ENCODE measurements around the gene CACNA2D2. TPM values are rescaled to one million over a fixed set of nuclear protein-coding genes. Genes with fewer than 3 reads are reported as not detected.

The CACNA2D2 gene
- total RNA-seq, 1 experiment from 2014 or later = 22.0 TPM

DNA sequence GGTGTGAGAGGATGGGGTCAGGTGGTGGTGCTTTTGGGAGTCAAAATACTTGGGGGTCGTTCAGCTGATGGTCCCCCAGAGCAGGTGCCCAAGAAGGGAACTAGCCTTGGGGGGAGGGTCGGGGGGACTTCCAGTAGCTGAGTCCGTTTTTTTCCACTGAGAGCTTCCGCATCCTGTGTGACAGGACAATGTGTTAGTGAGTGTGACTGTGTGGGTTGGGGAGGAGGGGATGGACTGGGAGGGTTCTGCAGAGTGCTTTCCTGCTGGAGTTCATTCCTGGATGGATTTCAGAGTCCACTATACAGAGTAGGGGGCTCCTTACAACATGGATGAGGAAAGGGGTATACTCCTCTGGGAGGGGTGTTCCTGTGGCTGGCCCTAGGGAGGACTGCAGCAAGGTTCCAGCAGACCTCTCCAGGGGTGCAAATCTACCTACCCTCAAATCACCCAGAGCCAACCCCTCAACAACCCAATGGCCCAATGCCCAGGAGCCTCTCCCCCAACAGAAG, 180.3 kb downstream of the CACNA2D2 start:
- Mint-ChIP-seq H3K4me3 (peak overlapping the region; percentile 88), H3K4me1 (peaks cover 42% of the 10 kb centered on the region), H3K9me3 (no peaks in the 10 kb centered on the region), H3K27ac (peak overlapping the region; percentile 60; the same call in 1 of the 2 replicates), H3K36me3 (peaks cover 26% of the 10 kb centered on the region), H3K27me3 (ENCODE audit: low read depth) (no peaks in the 10 kb centered on the region)
- TF ChIP-seq CREM (CRISPR knock-in tag; IDR thresholded peaks at IDR 0.05) (no peak), ZNF263 (CRISPR knock-in tag; IDR thresholded peaks at IDR 0.05; ENCODE audit: low read depth) (no peak), NR1H2 (CRISPR knock-in tag; IDR thresholded peaks at IDR 0.05) (no peak), RELA (CRISPR knock-in tag; IDR thresholded peaks at IDR 0.05; ENCODE audit: borderline replicate concordance) (no peak), ATF1 (CRISPR knock-in tag; IDR thresholded peaks at IDR 0.05) (no peak)
- TF ChIP-seq, protein P1, sequence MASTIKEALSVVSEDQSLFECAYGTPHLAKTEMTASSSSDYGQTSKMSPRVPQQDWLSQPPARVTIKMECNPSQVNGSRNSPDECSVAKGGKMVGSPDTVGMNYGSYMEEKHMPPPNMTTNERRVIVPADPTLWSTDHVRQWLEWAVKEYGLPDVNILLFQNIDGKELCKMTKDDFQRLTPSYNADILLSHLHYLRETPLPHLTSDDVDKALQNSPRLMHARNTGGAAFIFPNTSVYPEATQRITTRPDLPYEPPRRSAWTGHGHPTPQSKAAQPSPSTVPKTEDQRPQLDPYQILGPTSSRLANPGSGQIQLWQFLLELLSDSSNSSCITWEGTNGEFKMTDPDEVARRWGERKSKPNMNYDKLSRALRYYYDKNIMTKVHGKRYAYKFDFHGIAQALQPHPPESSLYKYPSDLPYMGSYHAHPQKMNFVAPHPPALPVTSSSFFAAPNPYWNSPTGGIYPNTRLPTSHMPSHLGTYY (CRISPR knock-in tag; IDR thresholded peaks at IDR 0.05) = no peak
- TF ChIP-seq, protein P2, sequence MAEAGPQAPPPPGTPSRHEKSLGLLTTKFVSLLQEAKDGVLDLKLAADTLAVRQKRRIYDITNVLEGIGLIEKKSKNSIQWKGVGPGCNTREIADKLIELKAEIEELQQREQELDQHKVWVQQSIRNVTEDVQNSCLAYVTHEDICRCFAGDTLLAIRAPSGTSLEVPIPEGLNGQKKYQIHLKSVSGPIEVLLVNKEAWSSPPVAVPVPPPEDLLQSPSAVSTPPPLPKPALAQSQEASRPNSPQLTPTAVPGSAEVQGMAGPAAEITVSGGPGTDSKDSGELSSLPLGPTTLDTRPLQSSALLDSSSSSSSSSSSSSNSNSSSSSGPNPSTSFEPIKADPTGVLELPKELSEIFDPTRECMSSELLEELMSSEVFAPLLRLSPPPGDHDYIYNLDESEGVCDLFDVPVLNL (CRISPR knock-in tag; IDR thresholded peaks at IDR 0.05; ENCODE audit: borderline replicate concordance, low read depth) = no peak
- TF ChIP-seq, protein P3, sequence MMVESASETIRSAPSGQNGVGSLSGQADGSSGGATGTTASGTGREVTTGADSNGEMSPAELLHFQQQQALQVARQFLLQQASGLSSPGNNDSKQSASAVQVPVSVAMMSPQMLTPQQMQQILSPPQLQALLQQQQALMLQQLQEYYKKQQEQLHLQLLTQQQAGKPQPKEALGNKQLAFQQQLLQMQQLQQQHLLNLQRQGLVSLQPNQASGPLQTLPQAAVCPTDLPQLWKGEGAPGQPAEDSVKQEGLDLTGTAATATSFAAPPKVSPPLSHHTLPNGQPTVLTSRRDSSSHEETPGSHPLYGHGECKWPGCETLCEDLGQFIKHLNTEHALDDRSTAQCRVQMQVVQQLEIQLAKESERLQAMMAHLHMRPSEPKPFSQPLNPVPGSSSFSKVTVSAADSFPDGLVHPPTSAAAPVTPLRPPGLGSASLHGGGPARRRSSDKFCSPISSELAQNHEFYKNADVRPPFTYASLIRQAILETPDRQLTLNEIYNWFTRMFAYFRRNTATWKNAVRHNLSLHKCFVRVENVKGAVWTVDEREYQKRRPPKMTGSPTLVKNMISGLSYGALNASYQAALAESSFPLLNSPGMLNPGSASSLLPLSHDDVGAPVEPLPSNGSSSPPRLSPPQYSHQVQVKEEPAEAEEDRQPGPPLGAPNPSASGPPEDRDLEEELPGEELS (CRISPR knock-in tag; IDR thresholded peaks at IDR 0.05) = no peak
- DNase-seq (ENCODE audit: low spot score) = no peak
- ATAC-seq = no peak
- POLR2A ChIA-PET = interaction anchor here (2.0 kb wide), 1 partner anchor 14 kb away, joined by 8 read pairs; no protein-coding TSS in a partner anchor
- CTCF ChIA-PET = interaction anchor here (0.8 to 5.5 kb wide), 12 partner anchors 14 to 132 kb away, joined by 3 to 95 read pairs (median 6); partner anchors contain the start of genes GNAT1, HYAL1, HYAL3 and IFRD2

DNA sequence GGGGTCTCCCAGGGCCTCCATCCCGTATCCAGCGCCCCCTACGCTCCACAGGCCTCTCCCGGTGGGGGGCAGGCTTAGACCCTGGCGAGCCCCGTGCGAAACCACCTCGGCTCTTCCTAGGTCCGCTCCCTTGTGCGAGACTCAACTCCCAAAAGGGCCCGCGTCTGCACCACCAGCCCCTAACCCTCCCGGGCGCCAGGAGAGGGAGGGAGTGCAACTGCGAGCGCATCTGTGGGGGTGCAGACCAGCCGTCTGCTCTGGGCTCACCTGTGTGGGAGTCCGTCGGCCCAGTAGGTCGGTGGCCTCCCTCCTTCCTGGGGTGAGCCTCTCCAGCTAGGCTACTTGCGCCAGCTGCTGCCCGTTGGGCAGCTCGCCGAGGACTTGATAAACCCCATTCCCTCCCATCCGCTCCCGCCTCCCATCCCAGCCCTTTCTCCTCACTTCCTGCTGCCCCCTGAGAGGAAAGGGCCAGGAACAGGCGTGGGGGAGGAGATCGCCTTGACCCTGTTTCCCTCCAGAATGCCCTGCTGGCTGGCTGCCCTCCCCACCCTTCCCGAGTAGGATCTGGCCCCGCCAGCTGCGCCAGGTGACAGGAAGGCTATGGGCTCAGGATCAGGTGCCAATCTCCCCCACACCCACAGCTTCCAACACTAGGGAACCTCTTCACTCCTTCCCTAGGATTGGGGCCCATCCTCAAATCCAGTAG, 180.9 kb downstream of the CACNA2D2 start, which contains the start of gene HYAL2:
HYAL2 (minus strand) TSS at position 360 of the 706 bp plus-strand sequence. CDS start 2,256 bp downstream, outside the sequence.
- Mint-ChIP-seq H3K4me3 (peak within 1 kb of the TSS; percentile 88), H3K27ac (peak within 1 kb of the TSS; percentile 97), H3K9me3 (no peaks in the 10 kb centered on the region), H3K4me1 (peaks cover 42% of the 10 kb centered on the region), H3K36me3 (peaks cover 28% of the 10 kb centered on the region), H3K27me3 (ENCODE audit: low read depth) (no peaks in the 10 kb centered on the region)
- DNase-seq (ENCODE audit: low spot score) (peak; percentile 65), ATAC-seq (peak; percentile 6)
- CTCF ChIA-PET = interaction anchor here (0.8 to 5.5 kb wide), 16 partner anchors 14 to 131 kb away, joined by 3 to 95 read pairs (median 6); partner anchors contain the start of genes CYB561D2, GNAT1, HYAL1 and HYAL3
- POLR2A ChIA-PET = interaction anchor here (1.5 to 2.0 kb wide), 2 partner anchors 15 to 23 kb away, joined by 5 to 8 read pairs; partner anchors contain the start of genes HYAL3 and NAA80
- TF ChIP-seq ZNF232 (CRISPR knock-in tag; IDR thresholded peaks at IDR 0.05) (no peak), SP1 (CRISPR knock-in tag; conservative IDR thresholded peaks at IDR 0.05) (0 out of 2 replicates have a peak, but pooled peaks have one; percentile 43), ZBTB21 (CRISPR knock-in tag; IDR thresholded peaks at IDR 0.05; ENCODE audit: borderline replicate concordance) (peak; percentile 22; the same call in 1 of the 2 replicates), SMAD3 (CRISPR knock-in tag; IDR thresholded peaks at IDR 0.05; ENCODE audit: borderline replicate concordance) (no peak), ETV6 (CRISPR knock-in tag; IDR thresholded peaks at IDR 0.05) (peak; percentile 85; the same call in 1 of the 2 replicates), CBFB (CRISPR knock-in tag; IDR thresholded peaks at IDR 0.05; ENCODE audit: low read depth) (0 out of 2 replicates have a peak, but pooled peaks have one; percentile 3), RORB (CRISPR knock-in tag; IDR thresholded peaks at IDR 0.05) (no peak), KAT7 (CRISPR knock-in tag; IDR thresholded peaks at IDR 0.05; ENCODE audit: borderline replicate concordance) (peak; percentile 70; the same call in 1 of the 2 replicates), ELF4 (CRISPR knock-in tag; IDR thresholded peaks at IDR 0.05; ENCODE audit: low read depth) (no peak), TEAD1 (CRISPR knock-in tag; IDR thresholded peaks at IDR 0.05) (no peak)
- TF ChIP-seq, protein P4, sequence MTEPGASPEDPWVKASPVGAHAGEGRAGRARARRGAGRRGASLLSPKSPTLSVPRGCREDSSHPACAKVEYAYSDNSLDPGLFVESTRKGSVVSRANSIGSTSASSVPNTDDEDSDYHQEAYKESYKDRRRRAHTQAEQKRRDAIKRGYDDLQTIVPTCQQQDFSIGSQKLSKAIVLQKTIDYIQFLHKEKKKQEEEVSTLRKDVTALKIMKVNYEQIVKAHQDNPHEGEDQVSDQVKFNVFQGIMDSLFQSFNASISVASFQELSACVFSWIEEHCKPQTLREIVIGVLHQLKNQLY (CRISPR knock-in tag; IDR thresholded peaks at IDR 0.05) = no peak
- TF ChIP-seq, protein P5, sequence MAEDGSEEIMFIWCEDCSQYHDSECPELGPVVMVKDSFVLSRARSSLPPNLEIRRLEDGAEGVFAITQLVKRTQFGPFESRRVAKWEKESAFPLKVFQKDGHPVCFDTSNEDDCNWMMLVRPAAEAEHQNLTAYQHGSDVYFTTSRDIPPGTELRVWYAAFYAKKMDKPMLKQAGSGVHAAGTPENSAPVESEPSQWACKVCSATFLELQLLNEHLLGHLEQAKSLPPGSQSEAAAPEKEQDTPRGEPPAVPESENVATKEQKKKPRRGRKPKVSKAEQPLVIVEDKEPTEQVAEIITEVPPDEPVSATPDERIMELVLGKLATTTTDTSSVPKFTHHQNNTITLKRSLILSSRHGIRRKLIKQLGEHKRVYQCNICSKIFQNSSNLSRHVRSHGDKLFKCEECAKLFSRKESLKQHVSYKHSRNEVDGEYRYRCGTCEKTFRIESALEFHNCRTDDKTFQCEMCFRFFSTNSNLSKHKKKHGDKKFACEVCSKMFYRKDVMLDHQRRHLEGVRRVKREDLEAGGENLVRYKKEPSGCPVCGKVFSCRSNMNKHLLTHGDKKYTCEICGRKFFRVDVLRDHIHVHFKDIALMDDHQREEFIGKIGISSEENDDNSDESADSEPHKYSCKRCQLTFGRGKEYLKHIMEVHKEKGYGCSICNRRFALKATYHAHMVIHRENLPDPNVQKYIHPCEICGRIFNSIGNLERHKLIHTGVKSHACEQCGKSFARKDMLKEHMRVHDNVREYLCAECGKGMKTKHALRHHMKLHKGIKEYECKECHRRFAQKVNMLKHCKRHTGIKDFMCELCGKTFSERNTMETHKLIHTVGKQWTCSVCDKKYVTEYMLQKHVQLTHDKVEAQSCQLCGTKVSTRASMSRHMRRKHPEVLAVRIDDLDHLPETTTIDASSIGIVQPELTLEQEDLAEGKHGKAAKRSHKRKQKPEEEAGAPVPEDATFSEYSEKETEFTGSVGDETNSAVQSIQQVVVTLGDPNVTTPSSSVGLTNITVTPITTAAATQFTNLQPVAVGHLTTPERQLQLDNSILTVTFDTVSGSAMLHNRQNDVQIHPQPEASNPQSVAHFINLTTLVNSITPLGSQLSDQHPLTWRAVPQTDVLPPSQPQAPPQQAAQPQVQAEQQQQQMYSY (CRISPR knock-in tag; IDR thresholded peaks at IDR 0.05) = peak; percentile 64; the same call in 1 of the 2 replicates
- TF ChIP-seq, protein P6, sequence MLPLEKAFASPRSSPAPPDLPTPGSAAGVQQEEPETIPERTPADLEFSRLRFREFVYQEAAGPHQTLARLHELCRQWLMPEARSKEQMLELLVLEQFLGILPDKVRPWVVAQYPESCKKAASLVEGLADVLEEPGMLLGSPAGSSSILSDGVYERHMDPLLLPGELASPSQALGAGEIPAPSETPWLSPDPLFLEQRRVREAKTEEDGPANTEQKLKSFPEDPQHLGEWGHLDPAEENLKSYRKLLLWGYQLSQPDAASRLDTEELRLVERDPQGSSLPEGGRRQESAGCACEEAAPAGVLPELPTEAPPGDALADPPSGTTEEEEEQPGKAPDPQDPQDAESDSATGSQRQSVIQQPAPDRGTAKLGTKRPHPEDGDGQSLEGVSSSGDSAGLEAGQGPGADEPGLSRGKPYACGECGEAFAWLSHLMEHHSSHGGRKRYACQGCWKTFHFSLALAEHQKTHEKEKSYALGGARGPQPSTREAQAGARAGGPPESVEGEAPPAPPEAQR (CRISPR knock-in tag; IDR thresholded peaks at IDR 0.05) = no peak
